BE2C (cell line): ENCODE results near the gene UTP14A.

Experiments used
- DNase-seq: peaks from one replicate; pipeline ENCODE4 v3.0.0-alpha.2; 2020
- H3K27me3 ChIP-seq: fragments of 250-450 bp; sonication (Bioruptor Pico); 2 replicates; pipeline ENCODE4 v1.5.1; 2020; ENCODE audit warnings: mild to moderate bottlenecking
- H3K36me3 ChIP-seq: fragments of 250-450 bp; sonication (Bioruptor Pico); 2 replicates; pipeline ENCODE4 v1.5.1; 2020; ENCODE audit warnings: mild to moderate bottlenecking
- H3K4me1 ChIP-seq: fragments of 250-450 bp; sonication (Bioruptor Pico); 2 replicates; pipeline ENCODE4 v1.5.1; 2020
- H3K4me3 ChIP-seq: 2 replicates; pipeline ENCODE4 v1.5.1; 2011; ENCODE audit warnings: low read depth, low read length
- H3K9me3 ChIP-seq: fragments of 250-450 bp; sonication (Bioruptor Pico); 2 replicates; pipeline ENCODE4 v1.5.1; 2020
- CTCF ChIP-seq: IDR thresholded peaks from 2 replicates; pipeline ENCODE4 v1.5.1; 2012; ENCODE audit warnings: mild to moderate bottlenecking, low read depth, low read length

UTP14A gene

GRCh38 chrX:129955682-129956081 lies 49.7 kb downstream of the UTP14A start:
- DNase-seq = no peak
- Histone ChIP-seq H3K4me3 (no peak overlapping the region), H3K27me3 (no peaks in the 10 kb centered on the region), H3K36me3 (no peaks in the 10 kb centered on the region), H3K4me1 (no peaks in the 10 kb centered on the region), H3K9me3 (no peaks in the 10 kb centered on the region)
- TF ChIP-seq CTCF = no peak

- no peak for TF ChIP-seq CTCF
- DNase-seq = no peak
- Histone ChIP-seq H3K36me3 (no peaks in the 10 kb centered on the region), H3K4me3 (no peak overlapping the region), H3K4me1 (no peaks in the 10 kb centered on the region), H3K9me3 (no peaks in the 10 kb centered on the region), H3K27me3 (no peaks in the 10 kb centered on the region)
Observed at GRCh38 chrX:129956145-129956544, 50.2 kb downstream of the UTP14A start.

GRCh38 chrX:129956765-129957164 lies 50.8 kb downstream of the UTP14A start:
- TF ChIP-seq CTCF = no peak

DNA sequence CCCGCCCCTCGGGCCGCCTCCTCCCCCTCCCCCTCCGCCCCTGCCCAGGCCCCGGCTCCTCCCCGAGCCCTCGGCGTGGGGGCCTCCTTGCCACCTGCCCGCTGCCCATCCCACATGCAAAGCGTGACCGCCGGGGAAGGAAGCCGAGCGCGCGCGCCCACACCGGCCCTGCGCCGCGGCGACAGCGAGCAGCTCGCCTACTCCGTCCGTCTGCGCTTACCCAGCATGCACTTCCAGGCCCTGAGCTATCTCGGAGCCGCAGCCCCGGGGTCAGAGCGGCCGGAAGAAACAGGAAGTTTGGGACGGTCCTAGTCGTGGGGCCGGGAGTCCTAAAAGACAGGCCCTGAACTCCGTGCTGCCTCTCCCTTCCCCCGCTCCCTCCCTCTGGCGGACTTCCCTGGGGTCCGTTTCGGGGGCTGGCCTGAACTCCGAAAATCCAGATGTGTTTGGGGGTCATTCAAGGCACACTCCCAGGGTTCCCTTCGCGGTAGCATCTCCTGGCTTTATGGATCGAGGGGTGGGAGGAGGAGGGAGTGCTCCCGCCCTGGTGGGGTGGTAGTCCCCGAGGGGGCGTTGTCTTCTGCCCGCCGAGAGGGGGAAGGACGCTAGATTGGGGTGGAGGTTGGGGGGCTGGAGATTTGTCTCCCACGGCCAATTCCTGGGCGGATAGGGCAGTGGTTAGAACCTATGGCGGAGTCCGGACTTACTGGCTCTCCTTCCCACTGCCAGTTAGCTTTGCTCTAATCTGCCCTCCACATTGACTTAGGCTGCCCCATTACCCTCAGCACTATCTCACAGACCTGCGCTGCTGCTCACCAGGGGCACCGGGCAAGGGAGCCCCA lies 51.5 kb downstream of the UTP14A start:
- Histone ChIP-seq H3K4me1 (no peaks in the 10 kb centered on the region; the same call in 1 of the 2 replicates), H3K36me3 (no peaks in the 10 kb centered on the region), H3K9me3 (no peaks in the 10 kb centered on the region), H3K27me3 (no peaks in the 10 kb centered on the region), H3K4me3 (peak overlapping the region; percentile 51)
- TF ChIP-seq CTCF = no peak
- DNase-seq = peak; percentile 66

More at GRCh38 chrX:129956765-129957164, 50.8 kb downstream of the UTP14A start:
- Histone ChIP-seq H3K4me3 (peak overlapping the region; percentile 36), H3K36me3 (no peaks in the 10 kb centered on the region), H3K9me3 (no peaks in the 10 kb centered on the region), H3K4me1 (no peaks in the 10 kb centered on the region; the same call in 1 of the 2 replicates), H3K27me3 (no peaks in the 10 kb centered on the region)
- no peak for DNase-seq

DNA sequence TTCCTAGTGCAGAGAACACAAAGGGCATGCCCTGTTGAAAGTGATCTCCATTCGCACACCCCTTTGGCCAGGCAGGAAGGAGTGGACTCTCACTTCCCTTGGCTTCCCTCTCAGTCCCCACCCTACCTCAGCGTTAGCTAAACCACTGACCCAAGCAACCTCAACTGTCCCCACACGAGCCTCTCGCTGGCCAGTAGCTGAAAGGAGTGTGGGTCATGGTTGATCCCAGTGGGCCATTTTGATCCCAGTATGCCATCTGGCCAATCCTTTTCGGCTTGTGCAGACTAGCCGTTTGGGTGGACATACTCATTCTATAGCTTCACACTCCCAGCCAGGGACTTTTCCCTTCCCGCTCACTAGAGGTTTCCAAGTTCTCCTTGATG lies 52.1 kb downstream of the UTP14A start:
- no peaks in the 10 kb centered on the region for H3K27me3 ChIP-seq
- H3K9me3 ChIP-seq = no peaks in the 10 kb centered on the region
- TF ChIP-seq CTCF = no peak
- H3K4me3 ChIP-seq = no peak overlapping the region
- no peaks in the 10 kb centered on the region; the same call in 1 of the 2 replicates for H3K4me1 ChIP-seq
- H3K36me3 ChIP-seq = no peaks in the 10 kb centered on the region
- DNase-seq = no peak

DNA sequence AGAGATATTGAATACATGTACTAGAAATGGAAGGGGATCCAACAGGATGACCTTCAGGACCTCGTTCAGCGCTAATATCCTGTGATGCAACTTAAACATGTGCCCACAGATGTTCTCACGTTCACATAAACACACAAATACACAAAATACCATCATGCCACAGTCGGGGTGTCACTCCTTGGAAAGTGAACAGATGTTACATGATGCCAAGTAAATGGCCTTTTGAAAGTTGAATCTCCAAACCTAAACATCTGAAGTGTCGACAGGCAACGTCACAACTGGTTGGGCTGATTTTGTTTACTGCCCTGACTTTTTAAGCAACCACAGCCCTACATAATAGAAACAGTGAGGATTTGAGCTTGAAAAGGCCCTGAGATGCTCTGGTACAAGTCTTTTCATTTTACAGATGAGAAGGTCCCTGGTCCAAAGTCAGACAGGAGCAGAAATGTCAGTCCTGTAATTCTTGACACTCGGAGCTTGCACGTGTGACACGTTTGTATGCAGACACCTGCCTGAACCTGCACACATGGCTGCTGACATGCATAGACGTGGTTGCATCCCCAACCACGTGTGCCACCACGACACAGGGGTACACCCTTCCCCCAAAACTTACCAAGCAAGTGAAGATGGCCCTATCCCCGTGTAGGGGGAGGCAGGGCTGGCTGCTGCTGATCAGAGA lies 53.0 kb downstream of the UTP14A start:
- Histone ChIP-seq H3K4me3 (no peak overlapping the region), H3K27me3 (no peaks in the 10 kb centered on the region), H3K4me1 (no peaks in the 10 kb centered on the region; the same call in 1 of the 2 replicates)

More for the DNA sequence above, 53.0 kb downstream of the UTP14A start:
- H3K9me3 ChIP-seq = no peaks in the 10 kb centered on the region
- no peaks in the 10 kb centered on the region for H3K36me3 ChIP-seq
- TF ChIP-seq CTCF = no peak
- no peak for DNase-seq
